Neuronal stem cell (in vitro differentiated cells): ENCODE measurements around the gene PHKG2.

Experiments used
- DNase-seq: peaks from one replicate; pipeline ENCODE4 v3.0.0-alpha.2; 2013; ENCODE audit warnings: low spot score
- H2AFZ ChIP-seq: one replicate; pipeline ENCODE4 v1.6.1; 2013; ENCODE audit warnings: mild to moderate bottlenecking, low read length, inconsistent platforms
- H2AK5ac ChIP-seq: 2 replicates; pipeline ENCODE4 v1.6.1; 2013; ENCODE audit warnings: low read depth, mild to moderate bottlenecking, inconsistent platforms, low read length, moderate library complexity, mixed read lengths
- H2BK120ac ChIP-seq: 2 replicates; pipeline ENCODE4 v1.6.1; 2013; ENCODE audit warnings: low read depth, mild to moderate bottlenecking, inconsistent platforms, low read length, moderate library complexity, mixed read lengths
- H2BK12ac ChIP-seq: one replicate; pipeline ENCODE4 v1.6.1; 2013; ENCODE audit warnings: low read length, inconsistent platforms
- H2BK15ac ChIP-seq: 2 replicates; pipeline ENCODE4 v1.6.1; 2013; ENCODE audit warnings: mild to moderate bottlenecking, low read length, inconsistent platforms, mixed read lengths
- H2BK5ac ChIP-seq: one replicate; pipeline ENCODE4 v1.6.1; 2013; ENCODE audit warnings: inconsistent platforms, mild to moderate bottlenecking, low read length, moderate library complexity
- H3K14ac ChIP-seq: one replicate; pipeline ENCODE4 v1.6.1; 2013; ENCODE audit warnings: low read length, inconsistent platforms
- H3K18ac ChIP-seq: 2 replicates; pipeline ENCODE4 v1.6.1; 2013; ENCODE audit warnings: low read length, inconsistent platforms
- H3K23ac ChIP-seq: 2 replicates; pipeline ENCODE4 v1.6.1; 2013; ENCODE audit warnings: low read depth, mild to moderate bottlenecking, mixed read lengths, low read length, inconsistent platforms; ENCODE audit not compliant: poor library complexity
- H3K27ac ChIP-seq: replicated peaks from 3 replicates; pipeline ENCODE4 v1.5.1; 2013; ENCODE audit warnings: low read length, inconsistent platforms
- H3K27me3 ChIP-seq, 3 experiments: 2 replicates each; pipeline ENCODE4 v1.6.1; 2013; ENCODE audit warnings: low read length in 3 of 3, mild to moderate bottlenecking in 2 of 3, inconsistent platforms in 1 of 3, low read depth in 1 of 3, mixed read lengths in 1 of 3, moderate library complexity in 1 of 3; ENCODE audit not compliant: control insufficient read depth in 3 of 3, insufficient read depth in 3 of 3
- H3K36me3 ChIP-seq, 2 donors: replicated peaks in 1 of 2; 2 replicates each; pipeline ENCODE4 v1.6.1; 2013; ENCODE audit warnings: low read length in 2 of 2; ENCODE audit not compliant: control insufficient read depth in 2 of 2, insufficient read depth in 2 of 2
- H3K4ac ChIP-seq: 2 replicates; pipeline ENCODE4 v1.6.1; 2013; ENCODE audit warnings: inconsistent platforms, mild to moderate bottlenecking, low read length, moderate library complexity
- H3K4me1 ChIP-seq, 2 donors: 1 replicate in 1 of 2; 2 replicates in 1 of 2; pipeline ENCODE4 v1.6.1; 2013; ENCODE audit warnings: low read length in 2 of 2, low read depth in 1 of 2; ENCODE audit not compliant: control insufficient read depth in 2 of 2, insufficient read depth in 1 of 2
- H3K4me2 ChIP-seq: one replicate; pipeline ENCODE4 v1.6.1; 2013; ENCODE audit warnings: mild to moderate bottlenecking, low read length, inconsistent platforms; ENCODE audit not compliant: insufficient read depth, poor library complexity, severe bottlenecking
- H3K4me3 ChIP-seq, 2 donors: 2 replicates each; pipeline ENCODE4 v1.5.1; 2013; ENCODE audit warnings: low read length in 2 of 2, mild to moderate bottlenecking in 2 of 2, inconsistent platforms in 1 of 2, moderate library complexity in 1 of 2
- H3K79me1 ChIP-seq: one replicate; pipeline ENCODE4 v1.6.1; 2013; ENCODE audit warnings: low read depth, mild to moderate bottlenecking, inconsistent platforms, low read length, moderate library complexity
- H3K9ac ChIP-seq: one replicate; pipeline ENCODE4 v1.6.1; 2013; ENCODE audit warnings: mild to moderate bottlenecking, low read depth, low read length, inconsistent platforms; ENCODE audit not compliant: poor library complexity
- H3K9me3 ChIP-seq, 2 donors: replicated peaks in 1 of 2; 2 replicates each; pipeline versions ENCODE3 to v1.6.1; 2013; ENCODE audit warnings: low read length in 2 of 2, mild to moderate bottlenecking in 2 of 2, inconsistent platforms in 1 of 2, low read depth in 1 of 2, mixed read lengths in 1 of 2, moderate library complexity in 1 of 2; ENCODE audit not compliant: control insufficient read depth in 2 of 2, insufficient read depth in 1 of 2
- H4K8ac ChIP-seq: one replicate; pipeline ENCODE4 v1.6.1; 2013; ENCODE audit warnings: low read depth, mild to moderate bottlenecking, inconsistent platforms, low read length, moderate library complexity
- H4K91ac ChIP-seq: one replicate; pipeline ENCODE4 v1.6.1; 2013; ENCODE audit warnings: low read length, low read depth, mild to moderate bottlenecking, inconsistent platforms; ENCODE audit not compliant: poor library complexity
- WGBS, 2 donors: extraction: QIAGEN DNeasy Blood & Tissue Kit; methylation state at CpG; one replicate each; pipeline ENCODE4 v1.1.7; 2013; ENCODE audit warnings: missing lambda C conversion rate in 2 of 2, mixed read lengths in 1 of 2; ENCODE audit not compliant: insufficient read length in 2 of 2, insufficient replicate concordance in 1 of 2; ENCODE audit errors: extremely low coverage in 2 of 2; 5-methylcytosine and 5-hydroxymethylcytosine counted together

Gene PHKG2

DNA sequence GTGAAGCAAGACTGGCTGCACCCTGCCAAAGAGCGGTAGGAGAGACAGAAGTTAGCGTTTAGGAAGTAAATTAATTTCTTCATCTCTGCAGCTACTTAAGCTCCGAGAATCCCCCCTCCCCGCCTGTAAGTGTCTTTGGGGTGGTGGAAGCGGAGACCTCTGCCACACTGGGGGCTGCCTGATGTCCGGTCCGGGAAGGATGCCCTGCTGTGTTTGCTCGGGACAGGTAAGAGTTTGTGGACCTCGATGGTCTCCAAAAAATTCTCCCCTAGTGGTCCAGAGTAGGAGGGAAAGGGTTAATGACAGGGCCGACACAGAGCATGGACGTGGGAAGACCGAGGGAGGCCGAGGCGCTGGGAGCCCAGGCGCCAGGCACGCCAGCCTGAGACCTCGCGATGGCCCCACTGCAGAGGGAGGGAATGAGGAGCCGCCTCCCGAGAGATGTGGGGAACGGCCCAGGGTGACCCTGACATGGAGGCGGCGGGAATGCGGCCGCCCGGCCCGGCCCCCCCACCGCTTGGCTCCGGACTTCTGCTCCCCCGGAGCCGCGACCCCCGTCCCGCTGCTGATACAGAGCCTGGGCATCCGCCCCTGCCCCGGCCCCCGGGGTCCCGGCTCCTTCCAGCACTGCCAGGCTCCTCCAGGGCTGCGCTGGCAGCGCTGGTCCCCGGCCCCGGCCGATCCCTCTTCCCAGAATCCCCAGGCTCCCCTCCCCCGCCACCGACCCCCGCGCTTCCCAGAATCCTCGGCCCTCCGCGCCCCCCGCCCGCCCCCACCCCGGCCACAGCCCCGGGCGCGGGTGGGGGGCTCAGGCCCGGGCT, 38.1 kb downstream of the PHKG2 start:
- Histone ChIP-seq H2BK120ac (no peak overlapping the region), H2AFZ (peak overlapping the region; percentile 95), H3K18ac (peak overlapping the region; percentile 71), H4K91ac (no peak overlapping the region), H3K36me3 (peaks cover 27 to 43% of the 10 kb centered on the region in 2 donors), H3K79me1 (peaks cover 10% of the 10 kb centered on the region), H3K9me3 (no peaks in the 10 kb centered on the region), H3K4me2 (peak overlapping the region; percentile 65), H3K4me1 (peaks cover 6 to 9% of the 10 kb centered on the region in 2 donors), H3K27me3 (no peaks in the 10 kb centered on the region), H2BK15ac (no peak overlapping the region), H3K27ac (peak overlapping the region; percentile 80), H2BK12ac (no peak overlapping the region), H2BK5ac (peak overlapping the region; percentile 62), H4K8ac (no peak overlapping the region), H3K4me3 (peak overlapping the region; percentile 76 to 91), H3K4ac (no peak overlapping the region), H3K23ac (peak overlapping the region; percentile 73), H2AK5ac (peak overlapping the region; percentile 75), H3K14ac (peak overlapping the region; percentile 94), H3K9ac (peak overlapping the region; percentile 98)
- WGBS, 2 donors, result no CpG with 5 or more reads among the region's 57 CpGs
- no peak for DNase-seq

- Histone ChIP-seq H3K18ac (peak within 1 kb of the TSS; percentile 97), H4K91ac (no peak within 1 kb of the TSS), H2AK5ac (peak within 1 kb of the TSS; percentile 89), H3K36me3 (peaks cover 21 to 35% of the 10 kb centered on the region in 2 donors), H3K23ac (peak within 1 kb of the TSS; percentile 73), H3K4me3 (peak within 1 kb of the TSS; percentile 76 to 91), H2BK12ac (no peak within 1 kb of the TSS), H3K4me2 (peak within 1 kb of the TSS; percentile 75), H2BK15ac (peak within 1 kb of the TSS; percentile 59), H3K27me3 (no peaks in the 10 kb centered on the region), H2AFZ (peak within 1 kb of the TSS; percentile 95), H3K4me1 (peaks cover 6 to 9% of the 10 kb centered on the region in 2 donors), H3K14ac (peak within 1 kb of the TSS; percentile 94), H3K9ac (peak within 1 kb of the TSS; percentile 98), H2BK5ac (peak within 1 kb of the TSS; percentile 62), H3K4ac (peak within 1 kb of the TSS; percentile 60), H2BK120ac (peak within 1 kb of the TSS; percentile 37), H4K8ac (no peak within 1 kb of the TSS), H3K9me3 (no peaks in the 10 kb centered on the region), H3K79me1 (peaks cover 10% of the 10 kb centered on the region), H3K27ac (peak within 1 kb of the TSS; percentile 80)
- no CpG with 5 or more reads among the region's 37 CpGs for WGBS, 2 donors
- peak; percentile 87 for DNase-seq
Observed at GRCh38 chr16:30786936-30787612, 38.8 kb downstream of the PHKG2 start, which contains the start of gene ZNF629. Gene ZNF629, minus strand, starts transcription at chr16:30787205. Its CDS starts 2,723 bp downstream, at chr16:30784482.

DNA sequence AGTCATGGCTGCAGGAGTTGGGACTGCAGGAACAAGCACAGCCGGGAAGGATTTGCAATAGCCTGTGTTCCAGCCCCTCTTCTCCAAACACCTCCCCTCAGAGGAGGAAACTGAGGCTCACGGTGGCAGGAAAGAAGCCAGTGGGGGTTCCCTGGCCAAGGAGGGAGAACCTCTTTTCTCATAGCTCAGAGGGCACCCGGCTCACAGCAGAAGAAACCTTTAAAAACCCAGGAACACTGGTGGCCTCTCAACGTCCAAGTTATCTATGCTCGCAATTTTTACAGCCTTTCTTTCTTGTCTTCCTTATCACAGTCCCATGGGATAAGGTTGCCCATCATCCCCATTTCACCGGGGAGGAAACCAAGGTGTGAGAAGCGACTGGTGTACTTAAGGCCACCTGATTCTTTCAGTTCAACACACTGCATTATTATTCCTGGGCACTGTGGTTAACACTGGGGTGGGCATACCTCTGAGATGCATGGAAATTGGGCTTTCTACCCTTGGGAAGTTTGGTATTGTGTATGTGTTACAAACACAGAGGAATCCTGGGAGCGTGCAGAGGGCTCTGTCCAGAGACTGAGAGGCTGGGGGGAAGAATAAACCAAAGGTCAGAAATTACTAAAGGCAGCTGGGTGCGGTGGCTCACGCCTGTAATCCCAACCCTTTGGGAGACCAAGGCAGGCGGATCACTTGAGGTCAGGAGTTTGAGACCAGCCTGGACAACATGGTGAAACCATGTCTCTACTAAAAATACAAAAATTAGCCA, 39.6 kb downstream of the PHKG2 start:
- Histone ChIP-seq H3K14ac (peak overlapping the region; percentile 79), H2AK5ac (peak overlapping the region; percentile 89), H3K4me1 (peaks cover 6 to 9% of the 10 kb centered on the region in 2 donors), H3K9me3 (no peaks in the 10 kb centered on the region), H2BK12ac (no peak overlapping the region), H4K8ac (no peak overlapping the region), H3K18ac (peak overlapping the region; percentile 97), H2BK15ac (peak overlapping the region; percentile 59), H3K4ac (peak overlapping the region; percentile 60), H3K27ac (no peak overlapping the region), H2AFZ (peak overlapping the region; percentile 95), H2BK120ac (peak overlapping the region; percentile 37), H3K9ac (peak overlapping the region; percentile 94), H3K4me2 (peak overlapping the region; percentile 75), H3K23ac (peak overlapping the region; percentile 45), H3K4me3 (peak overlapping the region; percentile 76 to 89), H2BK5ac (peak overlapping the region; percentile 62), H3K36me3 (peaks cover 14 to 28% of the 10 kb centered on the region in 2 donors), H3K27me3 (no peaks in the 10 kb centered on the region), H4K91ac (no peak overlapping the region), H3K79me1 (peaks cover 9% of the 10 kb centered on the region)
- DNase-seq, result no peak
- WGBS, 2 donors, result no CpG with 5 or more reads among the region's 11 CpGs
